ENCODE measurements around the gene TPPP. TPM values are rescaled to one million over a fixed set of nuclear protein-coding genes. Genes with fewer than 3 reads are reported as not detected.

The TPPP gene
- total RNA-seq, 1 experiment from 2014 or later = 3.9 TPM

- H3K9ac ChIP-seq (ENCODE audit: low read length) = no peak overlapping the region
- no TSS peak for BruUV-seq (replicated peaks)
- no peaks in the 10 kb centered on the region for H3K9me2 ChIP-seq (ENCODE audit: insufficient read depth)
- DNase-seq (ENCODE audit: low read depth, low spot score) = no peak
- H3K27me3 ChIP-seq (ENCODE audit: insufficient read depth, low read length) = no peaks in the 10 kb centered on the region
- ATAC-seq = no peak
- peaks cover 8 to 30% of the 10 kb centered on the region in 2 experiments; a peak in 3 of 4 replicates for H3K36me3 ChIP-seq (ENCODE audit: control insufficient read depth in 1 of 2, insufficient read depth in 2 of 2, low read length in 2 of 2)
- no peak for TF ChIP-seq ZBTB33 (IDR thresholded peaks at IDR 0.05; ENCODE audit: extremely low read depth, insufficient replicate concordance, low read length)
- peak; percentile 14; the same call in 1 of the 2 replicates for TF ChIP-seq RAD21 (IDR thresholded peaks at IDR 0.05; ENCODE audit: low read depth)
- no peak for TF ChIP-seq CBX3 (IDR thresholded peaks at IDR 0.05; ENCODE audit: low read depth)
- TF ChIP-seq REST (IDR thresholded peaks at IDR 0.05; ENCODE audit: low read depth) = no peak
- TF ChIP-seq ZNF274 (IDR thresholded peaks at IDR 0.05; ENCODE audit: low read depth, low read length) = no peak
- no peak for TF ChIP-seq MAX (IDR thresholded peaks at IDR 0.05)
- no peak for TF ChIP-seq SP1 (IDR thresholded peaks at IDR 0.05; ENCODE audit: low read depth)
- TF ChIP-seq EGR1 (IDR thresholded peaks at IDR 0.05; ENCODE audit: low read depth) = no peak
- TF ChIP-seq CEBPB (IDR thresholded peaks at IDR 0.05; ENCODE audit: low read depth) = no peak
- no peak overlapping the region for H3K27ac ChIP-seq (ENCODE audit: low read depth, low read length)
- H3K9me3 ChIP-seq (ENCODE audit: control insufficient read depth in 1 of 2, insufficient read depth in 1 of 2, low read depth in 1 of 2, low read length in 2 of 2) = no peaks in the 10 kb centered on the region
- no peak overlapping the region for H3K4me3 ChIP-seq (replicated peaks in 1 of 2; ENCODE audit: low read depth in 1 of 2, low read length in 2 of 2)
- no peaks in the 10 kb centered on the region for H3K4me1 ChIP-seq (ENCODE audit: control insufficient read depth in 1 of 2, insufficient read depth in 2 of 2, low read length in 2 of 2)
- no peak overlapping the region for H2AFZ ChIP-seq (ENCODE audit: low read depth, low read length, poor library complexity, severe bottlenecking)
- intact Hi-C loops (cut with micrococcal nuclease) = no loop called here
- ChIA-PET RAD21 (ENCODE audit: low non-redundant PET in 1 of 2, low total read pairs in 2 of 2, uncharacterized antibody in 2 of 2, unreplicated experiment in 2 of 2) (no interaction called here), CTCF (no interaction called here), POLR2A (no interaction called here)
- no peaks in the 10 kb centered on the region for H4K20me1 ChIP-seq (ENCODE audit: insufficient read depth)
- H3K79me2 ChIP-seq (ENCODE audit: insufficient read depth, low read length) = peaks cover 31% of the 10 kb centered on the region
- no peak overlapping the region for H3K4me2 ChIP-seq (ENCODE audit: low read length)
Observed at GRCh38 chr5:626850-627249, 66.3 kb downstream of the TPPP start.
